SK-N-SH (cell line): ENCODE results near the gene BRINP2. TPM values are rescaled to one million over a fixed set of nuclear protein-coding genes. Genes with fewer than 3 reads are reported as not detected.

Experiments used
- CTCF ChIA-PET: fragments of 300-600, 350-600 bp; formaldehyde crosslinking; extraction: SDS; loops from one replicate; lab custom pipeline; 2021; lab: Yijun Ruan, JAX
- POLR2A ChIA-PET: fragments of 350-600 bp; sonication (Branson Sonifier 250); formaldehyde crosslinking; extraction: SDS; loops from one replicate; lab custom pipeline; 2020; ENCODE audit warnings: antibody characterized with exemption, inconsistent platforms; lab: Yijun Ruan, JAX
- DNase-seq: peaks from one replicate; pipeline ENCODE4 v3.0.0; 2012
- H2AFZ ChIP-seq: fragments of 200-600 bp; sonication (generic); 2 replicates; pipeline ENCODE4 v1.8.1; 2016; ENCODE audit warnings: antibody characterized with exemption, mild to moderate bottlenecking, low read depth
- H3F3A ChIP-seq: fragments of 200-600 bp; sonication (generic); replicated peaks from 2 replicates; pipeline ENCODE3; 2016; ENCODE audit warnings: antibody characterized with exemption, mild to moderate bottlenecking; ENCODE audit not compliant: insufficient read depth
- H3K27ac ChIP-seq, 2 experiments: fragments of 200-500 bp in 1 of 2; fragments of 200-600 bp in 1 of 2; sonication (Bioruptor generic) in 1 of 2; sonication (generic), shearing (Covaris generic) in 1 of 2; 2 replicates each; pipeline versions ENCODE4 v1.5.1 to v1.6.1; 2014 to 2016; ENCODE audit warnings: low read depth in 2 of 2, inconsistent platforms in 1 of 2, low read length in 1 of 2, mild to moderate bottlenecking in 1 of 2, mixed read lengths in 1 of 2
- H3K27me3 ChIP-seq: fragments of 200-600 bp; sonication (generic), shearing (Covaris generic); 2 replicates; pipeline ENCODE4 v1.6.1; 2016; ENCODE audit warnings: mixed run types; ENCODE audit not compliant: insufficient read depth
- H3K36me3 ChIP-seq, 2 experiments: fragments of 200-500 bp in 1 of 2; fragments of 200-600 bp in 1 of 2; sonication (Bioruptor generic) in 1 of 2; sonication (generic) in 1 of 2; replicated peaks in 1 of 2; 2 replicates each; pipeline versions ENCODE3 to v1.5.1; 2014 to 2016; ENCODE audit warnings: low read length in 1 of 2, mild to moderate bottlenecking in 1 of 2; ENCODE audit not compliant: insufficient read depth in 2 of 2, control insufficient read depth in 1 of 2
- H3K4me1 ChIP-seq, 2 experiments: fragments of 200-500 bp in 1 of 2; fragments of 200-600 bp in 1 of 2; sonication (Bioruptor generic) in 1 of 2; sonication (generic), shearing (Covaris generic) in 1 of 2; 2 replicates each; pipeline versions ENCODE4 v1.5.1 to v1.6.1; 2014 to 2016; ENCODE audit warnings: low read depth in 1 of 2, low read length in 1 of 2, mixed run types in 1 of 2; ENCODE audit not compliant: insufficient read depth in 2 of 2, control insufficient read depth in 1 of 2
- H3K4me2 ChIP-seq: fragments of 200-600 bp; sonication (generic), shearing (Covaris generic); 2 replicates; pipeline ENCODE4 v1.6.1; 2017; ENCODE audit warnings: mixed run types
- H3K4me3 ChIP-seq, 2 experiments: fragments of 200-500 bp in 1 of 2; fragments of 200-600 bp in 1 of 2; sonication (Bioruptor generic) in 1 of 2; sonication (generic), shearing (Covaris generic) in 1 of 2; 2 replicates each; pipeline versions ENCODE4 v1.5.1 to v1.8.1; 2014 to 2016; ENCODE audit warnings: low read depth in 2 of 2, inconsistent platforms in 1 of 2, low read length in 1 of 2, mild to moderate bottlenecking in 1 of 2, mixed read lengths in 1 of 2, moderate library complexity in 1 of 2
- H3K79me2 ChIP-seq: fragments of 200-600 bp; sonication (generic); 2 replicates; pipeline ENCODE4 v1.8.1; 2017; ENCODE audit warnings: mild to moderate bottlenecking; ENCODE audit not compliant: insufficient read depth
- H3K9ac ChIP-seq: fragments of 200-600 bp; sonication (generic); 2 replicates; pipeline ENCODE4 v1.6.1; 2017; ENCODE audit warnings: mixed run types
- H3K9me2 ChIP-seq: fragments of 200-600 bp; sonication (generic); 2 replicates; pipeline ENCODE4 v1.6.1; 2017; ENCODE audit warnings: mixed run types
- H3K9me3 ChIP-seq: fragments of 200-600 bp; sonication (generic); 2 replicates; pipeline ENCODE4 v1.6.1; 2017; ENCODE audit warnings: mixed run types, mild to moderate bottlenecking, moderate library complexity
- H4K20me1 ChIP-seq: fragments of 200-600 bp; sonication (generic); 2 replicates; pipeline ENCODE4 v1.6.1; 2017; ENCODE audit warnings: mild to moderate bottlenecking, mixed run types; ENCODE audit not compliant: insufficient read depth
- CHD2 ChIP-seq: fragments of 150-350 bp; IDR thresholded peaks from 2 replicates; pipeline ENCODE4 v1.6.1; 2018; ENCODE audit warnings: low read length; ENCODE audit not compliant: partially characterized antibody
- ELF1 ChIP-seq: IDR thresholded peaks from 2 replicates; pipeline ENCODE4 v1.4.0; 2012
- EP300 ChIP-seq, 2 experiments: IDR thresholded peaks; 2 replicates each; pipeline versions ENCODE4 v1.4.0 to v1.6.1; 2012; ENCODE audit warnings: borderline replicate concordance in 1 of 2, low read depth in 1 of 2, low read length in 1 of 2
- EZH2phosphoT487 ChIP-seq: fragments of 200-600 bp; sonication (generic); IDR thresholded peaks from 2 replicates; pipeline ENCODE4 v1.6.1; 2017; ENCODE audit warnings: low read depth, mixed run types, mild to moderate bottlenecking, antibody characterized with exemption, moderate library complexity, borderline replicate concordance
- FOSL2 ChIP-seq: IDR thresholded peaks from 2 replicates; pipeline ENCODE4 v1.4.0; 2012; ENCODE audit warnings: low read depth, mild to moderate bottlenecking, moderate library complexity, borderline replicate concordance
- FOXM1 ChIP-seq: IDR thresholded peaks from 2 replicates; pipeline ENCODE4 v1.4.0; 2012; ENCODE audit warnings: low read depth, mild to moderate bottlenecking
- GABPA ChIP-seq: IDR thresholded peaks from 2 replicates; pipeline ENCODE4 v1.4.0; 2012; ENCODE audit warnings: low read depth, mild to moderate bottlenecking
- GATA2 ChIP-seq: sonication (generic); formaldehyde crosslinking; IDR thresholded peaks from 2 replicates; pipeline ENCODE4 v1.5.0; 2020; ENCODE audit warnings: mild to moderate bottlenecking, missing genetic modification reagents
- MAX ChIP-seq: IDR thresholded peaks from 2 replicates; pipeline ENCODE4 v1.4.0; 2012; ENCODE audit warnings: low read depth
- MEF2A ChIP-seq: IDR thresholded peaks from 2 replicates; pipeline ENCODE4 v1.4.0; 2012; ENCODE audit warnings: low read depth, borderline replicate concordance
- NFIC ChIP-seq: IDR thresholded peaks from 2 replicates; pipeline ENCODE4 v1.4.0; 2012; ENCODE audit warnings: borderline replicate concordance
- RCOR1 ChIP-seq: fragments of 150-350 bp; IDR thresholded peaks from 2 replicates; pipeline ENCODE4 v1.6.1; 2017; ENCODE audit warnings: antibody characterized with exemption, low read length
- RFX5 ChIP-seq: IDR thresholded peaks from 2 replicates; pipeline ENCODE4 v1.6.1; 2012; ENCODE audit warnings: mild to moderate bottlenecking, improper control_type of control experiment, low read length
- TEAD4 ChIP-seq: IDR thresholded peaks from 2 replicates; pipeline ENCODE4 v1.4.0; 2012; ENCODE audit warnings: mild to moderate bottlenecking, borderline replicate concordance; ENCODE audit not compliant: insufficient read depth
- USF1 ChIP-seq: IDR thresholded peaks from 2 replicates; pipeline ENCODE4 v1.4.0; 2012; ENCODE audit warnings: low read depth, borderline replicate concordance
- WGBS: methylation state at CpG from one replicate; pipeline ENCODE4 v1.1.6; 2017; ENCODE audit warnings: low lambda C conversion rate; 5-methylcytosine and 5-hydroxymethylcytosine counted together
- polyA plus RNA-seq, 3 experiments: library from polyadenylated mRNA; depleted of rRNA; stranded (reverse); fragments of >200 nt; gene quantifications; 2 replicates each; pipeline ENCODE4 v1.2.3, GENCODE V29; 2012
- TF ChIP-seq, protein P1 (sequence below): IDR thresholded peaks from 2 replicates; pipeline ENCODE4; 2012
- TF ChIP-seq, protein P2 (sequence below): fragments of 200-600 bp; sonication (generic); IDR thresholded peaks from 2 replicates; pipeline ENCODE4 v1.6.1; 2017; ENCODE audit warnings: antibody characterized with exemption, mild to moderate bottlenecking, moderate library complexity
- TF ChIP-seq, protein P3 (sequence below): IDR thresholded peaks from 2 replicates; pipeline ENCODE4 v1.4.0; 2012; ENCODE audit warnings: low read depth, borderline replicate concordance

The BRINP2 gene
- polyA plus RNA-seq, 1 of the 3 experiments (the other 2 are of a cell fraction), result 0.12 TPM

- ChIA-PET CTCF (interaction anchor here (1.8 kb wide), 1 partner anchor 14 kb away, joined by 5 read pairs; no protein-coding TSS in a partner anchor), POLR2A (no interaction called here)
- TF ChIP-seq MEF2A, result no peak
- no peak for TF ChIP-seq USF1
- TF ChIP-seq, protein P1, sequence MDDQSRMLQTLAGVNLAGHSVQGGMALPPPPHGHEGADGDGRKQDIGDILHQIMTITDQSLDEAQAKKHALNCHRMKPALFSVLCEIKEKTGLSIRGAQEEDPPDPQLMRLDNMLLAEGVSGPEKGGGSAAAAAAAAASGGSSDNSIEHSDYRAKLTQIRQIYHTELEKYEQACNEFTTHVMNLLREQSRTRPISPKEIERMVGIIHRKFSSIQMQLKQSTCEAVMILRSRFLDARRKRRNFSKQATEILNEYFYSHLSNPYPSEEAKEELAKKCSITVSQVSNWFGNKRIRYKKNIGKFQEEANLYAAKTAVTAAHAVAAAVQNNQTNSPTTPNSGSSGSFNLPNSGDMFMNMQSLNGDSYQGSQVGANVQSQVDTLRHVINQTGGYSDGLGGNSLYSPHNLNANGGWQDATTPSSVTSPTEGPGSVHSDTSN, result no peak
- no peak for TF ChIP-seq EZH2phosphoT487
- TF ChIP-seq TEAD4, result no peak
- no peak for TF ChIP-seq CHD2
- no peak for TF ChIP-seq GABPA
- no peak for TF ChIP-seq NFIC
- no peak for TF ChIP-seq EP300 (IDR thresholded peaks at IDR 0.05; ENCODE audit: borderline replicate concordance in 1 of 2, low read depth in 1 of 2, low read length in 1 of 2)
- TF ChIP-seq FOSL2, result no peak
- TF ChIP-seq, protein P2, sequence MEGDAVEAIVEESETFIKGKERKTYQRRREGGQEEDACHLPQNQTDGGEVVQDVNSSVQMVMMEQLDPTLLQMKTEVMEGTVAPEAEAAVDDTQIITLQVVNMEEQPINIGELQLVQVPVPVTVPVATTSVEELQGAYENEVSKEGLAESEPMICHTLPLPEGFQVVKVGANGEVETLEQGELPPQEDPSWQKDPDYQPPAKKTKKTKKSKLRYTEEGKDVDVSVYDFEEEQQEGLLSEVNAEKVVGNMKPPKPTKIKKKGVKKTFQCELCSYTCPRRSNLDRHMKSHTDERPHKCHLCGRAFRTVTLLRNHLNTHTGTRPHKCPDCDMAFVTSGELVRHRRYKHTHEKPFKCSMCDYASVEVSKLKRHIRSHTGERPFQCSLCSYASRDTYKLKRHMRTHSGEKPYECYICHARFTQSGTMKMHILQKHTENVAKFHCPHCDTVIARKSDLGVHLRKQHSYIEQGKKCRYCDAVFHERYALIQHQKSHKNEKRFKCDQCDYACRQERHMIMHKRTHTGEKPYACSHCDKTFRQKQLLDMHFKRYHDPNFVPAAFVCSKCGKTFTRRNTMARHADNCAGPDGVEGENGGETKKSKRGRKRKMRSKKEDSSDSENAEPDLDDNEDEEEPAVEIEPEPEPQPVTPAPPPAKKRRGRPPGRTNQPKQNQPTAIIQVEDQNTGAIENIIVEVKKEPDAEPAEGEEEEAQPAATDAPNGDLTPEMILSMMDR, result no peak
- TF ChIP-seq RCOR1, result no peak
- no peak for TF ChIP-seq RFX5
- TF ChIP-seq, protein P3, sequence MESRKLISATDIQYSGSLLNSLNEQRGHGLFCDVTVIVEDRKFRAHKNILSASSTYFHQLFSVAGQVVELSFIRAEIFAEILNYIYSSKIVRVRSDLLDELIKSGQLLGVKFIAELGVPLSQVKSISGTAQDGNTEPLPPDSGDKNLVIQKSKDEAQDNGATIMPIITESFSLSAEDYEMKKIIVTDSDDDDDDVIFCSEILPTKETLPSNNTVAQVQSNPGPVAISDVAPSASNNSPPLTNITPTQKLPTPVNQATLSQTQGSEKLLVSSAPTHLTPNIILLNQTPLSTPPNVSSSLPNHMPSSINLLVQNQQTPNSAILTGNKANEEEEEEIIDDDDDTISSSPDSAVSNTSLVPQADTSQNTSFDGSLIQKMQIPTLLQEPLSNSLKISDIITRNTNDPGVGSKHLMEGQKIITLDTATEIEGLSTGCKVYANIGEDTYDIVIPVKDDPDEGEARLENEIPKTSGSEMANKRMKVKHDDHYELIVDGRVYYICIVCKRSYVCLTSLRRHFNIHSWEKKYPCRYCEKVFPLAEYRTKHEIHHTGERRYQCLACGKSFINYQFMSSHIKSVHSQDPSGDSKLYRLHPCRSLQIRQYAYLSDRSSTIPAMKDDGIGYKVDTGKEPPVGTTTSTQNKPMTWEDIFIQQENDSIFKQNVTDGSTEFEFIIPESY, result no peak
- no peak for TF ChIP-seq MAX
- TF ChIP-seq ELF1, result no peak
- TF ChIP-seq GATA2 (CRISPR knock-in tag), result no peak
- no peak for TF ChIP-seq FOXM1
- 17% methylated on average over 4 of the region's 4 CpGs for WGBS
- no peaks in the 10 kb centered on the region for H3K9me2 ChIP-seq
- no peaks in the 10 kb centered on the region for H4K20me1 ChIP-seq
- H3K4me1 ChIP-seq, result peaks cover 0 to 18% of the 10 kb centered on the region in 2 experiments; a peak in 2 of 4 replicates
- no peak overlapping the region for H2AFZ ChIP-seq
- no peaks in the 10 kb centered on the region for H3K27me3 ChIP-seq
- no peaks in the 10 kb centered on the region for H3F3A ChIP-seq
- H3K79me2 ChIP-seq, result no peaks in the 10 kb centered on the region
- H3K9ac ChIP-seq, result no peak overlapping the region
- H3K4me3 ChIP-seq, result no peak overlapping the region
- H3K9me3 ChIP-seq, result no peaks in the 10 kb centered on the region
- DNase-seq, result no peak
- H3K4me2 ChIP-seq, result no peak overlapping the region
- H3K36me3 ChIP-seq, result no peaks in the 10 kb centered on the region
- peak overlapping the region in 1 of 2 experiments; percentile 34; a peak in 2 of 4 replicates for H3K27ac ChIP-seq
These were observed 36.7 kb upstream of the BRINP2 start for GRCh38 chr1:177133977-177134538.
